K562 (cell line): ENCODE results near the gene CENPA. TPM values are rescaled to one million over a fixed set of nuclear protein-coding genes. Genes with fewer than 3 reads are reported as not detected.

Source experiments
- ATF7 ChIP-seq: fragments of 450-650 bp; IDR thresholded peaks from 2 replicates; pipeline ENCODE4 v1.7.1; 2014; ENCODE audit warnings: mild to moderate bottlenecking, moderate library complexity
- CBFB ChIP-seq: sonication (generic); formaldehyde crosslinking; IDR thresholded peaks from 2 replicates; pipeline ENCODE4 v1.4.0; 2020; ENCODE audit warnings: mild to moderate bottlenecking, missing genetic modification reagents
- CBX1 ChIP-seq: sonication (generic); IDR thresholded peaks from 2 replicates; pipeline ENCODE4 v1.6.1; 2016; ENCODE audit warnings: antibody characterized with exemption, low read depth, mild to moderate bottlenecking
- CC2D1A ChIP-seq: fragments of 450-650 bp; IDR thresholded peaks from 2 replicates; pipeline ENCODE4 v1.6.1; 2017; ENCODE audit warnings: mild to moderate bottlenecking
- CCNT2 ChIP-seq: IDR thresholded peaks from 2 replicates; pipeline ENCODE4 v1.6.1; 2011; ENCODE audit warnings: borderline replicate concordance, low read depth, mild to moderate bottlenecking, moderate library complexity, mixed read lengths, low read length; ENCODE audit not compliant: insufficient read length; ENCODE audit errors: extremely low read depth
- DMBX1 ChIP-seq: fragments of 250-450 bp; sonication (Bioruptor Pico); IDR thresholded peaks from 2 replicates; pipeline ENCODE4 v1.8.0; 2022; ENCODE audit warnings: inconsistent platforms, mild to moderate bottlenecking, moderate library complexity, borderline replicate concordance
- FOXK2 ChIP-seq, 2 experiments: fragments of 450-650 bp; IDR thresholded peaks in 1 of 2; conservative IDR thresholded peaks in 1 of 2; 2 replicates each; pipeline ENCODE4 v1.6.1; 2016; ENCODE audit warnings: low read depth in 2 of 2, mild to moderate bottlenecking in 1 of 2
- FOXP1 ChIP-seq: sonication (generic); formaldehyde crosslinking; IDR thresholded peaks from 2 replicates; pipeline ENCODE4 v1.8.0; 2022; ENCODE audit warnings: mild to moderate bottlenecking, missing genetic modification reagents
- KAT7 ChIP-seq: sonication (generic); formaldehyde crosslinking; IDR thresholded peaks from 2 replicates; pipeline ENCODE4 v1.8.0; 2022; ENCODE audit warnings: missing genetic modification reagents, mild to moderate bottlenecking, borderline replicate concordance
- LCOR ChIP-seq: sonication (generic); formaldehyde crosslinking; IDR thresholded peaks from 2 replicates; pipeline ENCODE4 v1.8.0; 2022; ENCODE audit warnings: mild to moderate bottlenecking, missing genetic modification reagents
- MAFK ChIP-seq: IDR thresholded peaks from 2 replicates; pipeline ENCODE4 v1.6.1; 2011; ENCODE audit warnings: low read length, improper control_type of control experiment
- MCM5 ChIP-seq: fragments of 450-650 bp; IDR thresholded peaks from 2 replicates; pipeline ENCODE4 v1.6.1; 2016; ENCODE audit warnings: low read depth
- MTA3 ChIP-seq: fragments of 450-650 bp; formaldehyde crosslinking; IDR thresholded peaks from 2 replicates; pipeline ENCODE4 v1.6.1; 2017; ENCODE audit warnings: mild to moderate bottlenecking, borderline replicate concordance
- MYBL2 ChIP-seq, 2 experiments: fragments of 450-650 bp in 1 of 2; sonication (generic) in 1 of 2; formaldehyde crosslinking in 1 of 2; IDR thresholded peaks; 2 replicates each; pipeline versions ENCODE4 v1.6.1 to v1.8.1; 2017 to 2022; ENCODE audit warnings: borderline replicate concordance in 1 of 2, inconsistent platforms in 1 of 2, low read depth in 1 of 2, mild to moderate bottlenecking in 1 of 2, missing genetic modification reagents in 1 of 2, moderate library complexity in 1 of 2
- NCOA1 ChIP-seq: fragments of 450-650 bp; IDR thresholded peaks from 2 replicates; pipeline ENCODE4 v1.6.1; 2016; ENCODE audit warnings: low read depth
- NFIC ChIP-seq: fragments of 450-650 bp; IDR thresholded peaks from 2 replicates; pipeline ENCODE4 v1.6.1; 2017; ENCODE audit warnings: mild to moderate bottlenecking, inconsistent platforms
- SUPT5H ChIP-seq: fragments of 450-650 bp; IDR thresholded peaks from 2 replicates; pipeline ENCODE4 v1.6.1; 2016
- TAF1 ChIP-seq: IDR thresholded peaks from 2 replicates; pipeline ENCODE4 v1.6.1; 2011; ENCODE audit warnings: mild to moderate bottlenecking, low read length, moderate library complexity; ENCODE audit not compliant: insufficient read depth, control insufficient read depth, severe bottlenecking; ENCODE audit errors: extremely low read depth
- TAF15 ChIP-seq: fragments of 200-400 bp; formaldehyde crosslinking; IDR thresholded peaks from 2 replicates; pipeline ENCODE4 v1.6.1; 2017; ENCODE audit warnings: mild to moderate bottlenecking, low read depth, low read length, moderate library complexity
- TOE1 ChIP-seq, 2 experiments: fragments of 450-650 bp in 1 of 2; sonication (generic) in 1 of 2; formaldehyde crosslinking in 1 of 2; IDR thresholded peaks; 2 replicates each; pipeline versions ENCODE4 v1.7.1 to v1.8.0; 2016 to 2022; ENCODE audit warnings: borderline replicate concordance in 2 of 2, mild to moderate bottlenecking in 2 of 2, antibody characterized with exemption in 1 of 2, inconsistent platforms in 1 of 2, low read depth in 1 of 2, missing genetic modification reagents in 1 of 2, moderate library complexity in 1 of 2
- ZBTB7A ChIP-seq: IDR thresholded peaks from 2 replicates; pipeline ENCODE4 v1.6.1; 2011; ENCODE audit warnings: low read depth, mild to moderate bottlenecking, low read length, moderate library complexity, borderline replicate concordance; ENCODE audit not compliant: control insufficient read depth
- ZNF197 ChIP-seq: fragments of 200-800 bp; sonication (Bioruptor generic); IDR thresholded peaks from 2 replicates; pipeline ENCODE4 v1.6.1; 2016; ENCODE audit warnings: low read depth, missing genetic modification characterization, missing compliant biosample characterization
- ZNF239 ChIP-seq: fragments of 250-450 bp; sonication (Bioruptor Pico); IDR thresholded peaks from 2 replicates; pipeline ENCODE4 v1.4.0; 2020; ENCODE audit warnings: mild to moderate bottlenecking
- ZNF57 ChIP-seq: fragments of 450-650 bp; formaldehyde crosslinking; IDR thresholded peaks from 2 replicates; pipeline ENCODE4 v1.4.0; 2020; ENCODE audit warnings: mild to moderate bottlenecking, moderate library complexity
- ZNF589 ChIP-seq: fragments of 200-800 bp; sonication (Bioruptor generic); IDR thresholded peaks from 2 replicates; pipeline ENCODE4 v1.6.1; 2016; ENCODE audit warnings: low read depth, missing genetic modification characterization, missing compliant biosample characterization
- ZNF717 ChIP-seq: fragments of 250-450 bp; sonication (Bioruptor Pico); IDR thresholded peaks from 2 replicates; pipeline ENCODE4 v1.5.0; 2021
- ZNF76 ChIP-seq: fragments of 250-450 bp; sonication (Bioruptor Pico); IDR thresholded peaks from 2 replicates; pipeline ENCODE4 v1.4.0; 2020; ENCODE audit warnings: mild to moderate bottlenecking, moderate library complexity, borderline replicate concordance
- polyA plus RNA-seq, 8 experiments: library from polyadenylated mRNA; depleted of rRNA in 4 of 8; stranded (reverse) in 5 of 8; unstranded in 3 of 8; fragments of >200 nt; fragmentation: Nextera tagmentation in 2 of 8; fragmentation: Illumina TruSeq in 1 of 8; extraction: Ambion mirVana in 2 of 8; extraction: Trizol in 1 of 8; gene quantifications; 2 replicates each; pipeline versions ENCODE4 v1.2.1 to v1.2.3, GENCODE V29; 2011 to 2014; ENCODE audit warnings: inconsistent platforms in 1 of 8, missing spikeins in 1 of 8
- total RNA-seq, 7 experiments: library from RNA; depleted of rRNA in 6 of 7; stranded (reverse); fragments of >200 nt in 6 of 7; fragmentation: Illumina TruSeq in 2 of 7; extraction: Trizol in 2 of 7; gene quantifications; 2 replicates each; pipeline versions ENCODE4 v1.2.1 to v1.2.3, GENCODE V29; 2011 to 2021; ENCODE audit warnings: low replicate concordance in 1 of 7
- TF ChIP-seq, protein P1 (sequence below): fragments of 250-450 bp; sonication (Bioruptor Pico); IDR thresholded peaks from 2 replicates; pipeline ENCODE4 v1.5.0; 2020; ENCODE audit warnings: mild to moderate bottlenecking, borderline replicate concordance

Gene CENPA
- total and polyA plus RNA-seq, 9 of the 15 experiments (the other 6 are each of a cell fraction or from before 2014, with no cell fraction given) = 11.3 to 61.7 (median 44.7) TPM

DNA sequence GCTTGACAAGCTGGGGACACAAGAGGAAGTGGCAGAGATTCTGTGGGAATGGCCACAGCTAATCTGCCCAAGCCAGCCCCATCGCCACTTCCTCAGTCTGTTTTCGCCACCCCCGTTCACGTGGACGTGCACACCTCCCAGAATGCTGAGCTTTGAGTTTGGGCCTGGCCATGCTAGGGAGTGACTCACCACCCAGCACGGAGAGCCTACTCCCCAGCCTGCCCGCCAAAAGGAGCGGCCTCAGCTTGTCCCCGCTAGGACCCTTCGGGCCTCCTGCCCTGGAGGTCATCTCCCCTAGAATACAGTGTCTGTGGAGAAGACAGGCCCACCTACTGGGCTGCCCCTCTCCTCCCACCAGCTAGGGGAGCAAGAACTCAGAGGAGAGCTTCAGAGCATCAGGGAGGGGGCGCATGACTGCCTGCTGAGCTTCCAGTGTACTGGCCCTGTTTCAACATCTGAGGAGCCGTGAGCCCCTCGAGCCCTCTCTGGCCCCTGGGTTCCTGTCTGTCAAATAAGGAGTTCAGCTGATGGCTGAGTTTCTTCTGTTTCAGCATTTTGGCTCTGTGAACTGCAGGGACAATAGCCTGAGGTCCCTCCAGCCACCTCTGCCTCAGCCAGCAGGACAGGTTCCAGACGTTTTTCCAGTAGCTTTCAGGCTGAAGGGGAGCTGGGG lies 16.6 kb upstream of the CENPA start (continued):
- peak; percentile 46; the same call in 1 of the 2 replicates for TF ChIP-seq CC2D1A
- peak; percentile 32 for TF ChIP-seq TAF1
- peak; percentile 92 for TF ChIP-seq ATF7
- peak; percentile 91 for TF ChIP-seq FOXP1 (CRISPR knock-in tag)
- TF ChIP-seq, protein P1, sequence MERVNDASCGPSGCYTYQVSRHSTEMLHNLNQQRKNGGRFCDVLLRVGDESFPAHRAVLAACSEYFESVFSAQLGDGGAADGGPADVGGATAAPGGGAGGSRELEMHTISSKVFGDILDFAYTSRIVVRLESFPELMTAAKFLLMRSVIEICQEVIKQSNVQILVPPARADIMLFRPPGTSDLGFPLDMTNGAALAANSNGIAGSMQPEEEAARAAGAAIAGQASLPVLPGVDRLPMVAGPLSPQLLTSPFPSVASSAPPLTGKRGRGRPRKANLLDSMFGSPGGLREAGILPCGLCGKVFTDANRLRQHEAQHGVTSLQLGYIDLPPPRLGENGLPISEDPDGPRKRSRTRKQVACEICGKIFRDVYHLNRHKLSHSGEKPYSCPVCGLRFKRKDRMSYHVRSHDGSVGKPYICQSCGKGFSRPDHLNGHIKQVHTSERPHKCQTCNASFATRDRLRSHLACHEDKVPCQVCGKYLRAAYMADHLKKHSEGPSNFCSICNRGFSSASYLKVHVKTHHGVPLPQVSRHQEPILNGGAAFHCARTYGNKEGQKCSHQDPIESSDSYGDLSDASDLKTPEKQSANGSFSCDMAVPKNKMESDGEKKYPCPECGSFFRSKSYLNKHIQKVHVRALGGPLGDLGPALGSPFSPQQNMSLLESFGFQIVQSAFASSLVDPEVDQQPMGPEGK = 0 out of 2 replicates have a peak, but pooled peaks have one; percentile 14
- TF ChIP-seq MCM5 = no peak
- TF ChIP-seq ZNF239 = peak; percentile 25; the same call in 1 of the 2 replicates
- no peak for TF ChIP-seq ZNF57 (CRISPR knock-in tag)
- TF ChIP-seq ZNF76 (CRISPR knock-in tag) = 0 out of 2 replicates have a peak, but pooled peaks have one; percentile 59
- TF ChIP-seq TOE1 (IDR thresholded peaks at IDR 0.05; ENCODE audit: borderline replicate concordance) = peak; percentile 80
- TF ChIP-seq TOE1 (CRISPR knock-in tag; IDR thresholded peaks at IDR 0.05; ENCODE audit: borderline replicate concordance, low read depth) = 0 out of 2 replicates have a peak, but pooled peaks have one; percentile 73
- peak; percentile 95 for TF ChIP-seq DMBX1
- no peak for TF ChIP-seq MYBL2 (IDR thresholded peaks at IDR 0.05; ENCODE audit: low read depth)
- TF ChIP-seq MYBL2 (CRISPR knock-in tag; IDR thresholded peaks at IDR 0.05; ENCODE audit: borderline replicate concordance) = no peak
- peak; percentile 77 for TF ChIP-seq CBX1
- TF ChIP-seq FOXK2 (conservative IDR thresholded peaks at IDR 0.05 in 1 of 2, IDR thresholded peaks at IDR 0.05 in 1 of 2; ENCODE audit: low read depth in 2 of 2) = peak; percentile 45 to 51; a peak in 3 of 4 replicates
- no peak for TF ChIP-seq ZNF717 (CRISPR knock-in tag)
- TF ChIP-seq NFIC = peak; percentile 71
- peak; percentile 94 for TF ChIP-seq CBFB (CRISPR knock-in tag)
- TF ChIP-seq KAT7 (CRISPR knock-in tag) = 0 out of 2 replicates have a peak, but pooled peaks have one; percentile 15
- peak; percentile 89 for TF ChIP-seq MAFK
- TF ChIP-seq ZNF589 (CRISPR knock-in tag) = peak; percentile 80; the same call in 1 of the 2 replicates
- peak; percentile 73 for TF ChIP-seq CCNT2
- TF ChIP-seq ZNF197 = peak; percentile 72
- TF ChIP-seq ZBTB7A = peak; percentile 87
- TF ChIP-seq TAF15 = no peak
- peak; percentile 93 for TF ChIP-seq LCOR (CRISPR knock-in tag)
- TF ChIP-seq MTA3 = peak; percentile 94
- peak; percentile 76 for TF ChIP-seq NCOA1
- peak; percentile 62 for TF ChIP-seq SUPT5H
